ENCODE results near the gene RAP1GAP.

DNA sequence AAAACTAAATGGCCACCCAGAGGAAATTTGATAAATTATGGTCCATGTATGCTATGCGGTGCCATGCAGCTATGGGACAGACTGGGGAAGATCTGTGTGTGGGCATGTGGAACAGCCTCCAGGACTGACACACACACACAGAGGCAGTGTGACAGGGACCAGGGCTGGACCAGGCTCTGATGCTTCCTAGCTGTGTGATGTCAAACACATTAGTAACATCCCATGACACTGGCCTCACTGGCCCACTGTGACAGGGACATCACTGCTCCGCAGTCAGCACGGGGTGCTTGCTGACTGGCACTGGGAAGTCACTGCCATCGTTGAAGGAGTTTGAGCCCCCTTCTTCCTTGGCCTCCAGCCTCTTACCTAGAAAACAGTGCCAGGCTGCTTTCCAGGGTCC lies 13.9 kb downstream of the RAP1GAP start:
- TF ChIP-seq TARDBP (CRISPR knock-in tag; IDR thresholded peaks at IDR 0.05), result no peak
- no peak for TF ChIP-seq CREB1 (IDR thresholded peaks at IDR 0.05)
- TF ChIP-seq CREB1 (CRISPR knock-in tag; IDR thresholded peaks at IDR 0.05), result no peak
- TF ChIP-seq, protein P1, sequence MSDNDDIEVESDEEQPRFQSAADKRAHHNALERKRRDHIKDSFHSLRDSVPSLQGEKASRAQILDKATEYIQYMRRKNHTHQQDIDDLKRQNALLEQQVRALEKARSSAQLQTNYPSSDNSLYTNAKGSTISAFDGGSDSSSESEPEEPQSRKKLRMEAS (IDR thresholded peaks at IDR 0.05), result no peak
- TF ChIP-seq, protein P2, sequence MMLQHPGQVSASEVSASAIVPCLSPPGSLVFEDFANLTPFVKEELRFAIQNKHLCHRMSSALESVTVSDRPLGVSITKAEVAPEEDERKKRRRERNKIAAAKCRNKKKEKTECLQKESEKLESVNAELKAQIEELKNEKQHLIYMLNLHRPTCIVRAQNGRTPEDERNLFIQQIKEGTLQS (CRISPR knock-in tag; IDR thresholded peaks at IDR 0.05), result no peak
- TF ChIP-seq ZNF776 (CRISPR knock-in tag; IDR thresholded peaks at IDR 0.05), result no peak
- TF ChIP-seq HOXA9 (CRISPR knock-in tag; IDR thresholded peaks at IDR 0.05; ENCODE audit: borderline replicate concordance), result no peak
- TF ChIP-seq MIER3 (CRISPR knock-in tag; IDR thresholded peaks at IDR 0.05; ENCODE audit: borderline replicate concordance), result no peak
- TF ChIP-seq GPN1 (CRISPR knock-in tag; IDR thresholded peaks at IDR 0.05; ENCODE audit: borderline replicate concordance), result no peak
- no peak for TF ChIP-seq PCBP2 (optimal IDR thresholded peaks at IDR 0.05; ENCODE audit: low read depth, low read length, poor library complexity, severe bottlenecking)
- TF ChIP-seq, protein P3, sequence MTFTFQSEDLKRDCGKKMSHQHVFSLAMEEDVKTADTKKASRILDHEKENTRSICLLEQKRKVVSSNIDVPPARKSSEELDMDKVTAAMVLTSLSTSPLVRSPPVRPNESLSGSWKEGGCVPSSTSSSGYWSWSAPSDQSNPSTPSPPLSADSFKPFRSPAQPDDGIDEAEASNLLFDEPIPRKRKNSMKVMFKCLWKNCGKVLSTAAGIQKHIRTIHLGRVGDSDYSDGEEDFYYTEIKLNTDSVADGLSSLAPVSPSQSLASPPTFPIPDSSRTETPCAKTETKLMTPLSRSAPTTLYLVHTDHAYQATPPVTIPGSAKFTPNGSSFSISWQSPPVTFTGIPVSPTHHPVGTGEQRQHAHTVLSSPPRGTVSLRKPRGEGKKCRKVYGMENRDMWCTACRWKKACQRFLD (CRISPR knock-in tag; IDR thresholded peaks at IDR 0.05; ENCODE audit: borderline replicate concordance), result no peak
- no peak for TF ChIP-seq ZNF234 (CRISPR knock-in tag; conservative IDR thresholded peaks at IDR 0.05)
- TF ChIP-seq ZNF263 (CRISPR knock-in tag; IDR thresholded peaks at IDR 0.05), result no peak
- no peak for TF ChIP-seq ZNF230 (CRISPR knock-in tag; IDR thresholded peaks at IDR 0.05)

All from HepG2 (cell line).